HG03060 (cell line): ENCODE results near the gene RPL31.

ENCODE experiments used
- ATAC-seq: cut with Tn5 transposase; IDR thresholded peaks from one replicate; pipeline ENCODE4 v1.9.1; 2021; ENCODE audit warnings: low read depth, moderate number of reproducible peaks; ENCODE audit not compliant: unreplicated experiment

RPL31 gene

GRCh38 chr2:101053117-101053516 is 51.0 kb downstream of the RPL31 start:
- ATAC-seq, result no peak
